GM21390 (cell line): ENCODE results near the gene NOS1AP.
"Not testable (repeated sequence)": the region's sequence is repeated elsewhere in the genome, so short reads cannot be mapped to it uniquely, and the experiment has no call there.

Source experiments
- ATAC-seq: cut with Tn5 transposase; IDR thresholded peaks from one replicate; pipeline ENCODE4 v1.9.1; 2021; ENCODE audit not compliant: unreplicated experiment

NOS1AP gene

DNA sequence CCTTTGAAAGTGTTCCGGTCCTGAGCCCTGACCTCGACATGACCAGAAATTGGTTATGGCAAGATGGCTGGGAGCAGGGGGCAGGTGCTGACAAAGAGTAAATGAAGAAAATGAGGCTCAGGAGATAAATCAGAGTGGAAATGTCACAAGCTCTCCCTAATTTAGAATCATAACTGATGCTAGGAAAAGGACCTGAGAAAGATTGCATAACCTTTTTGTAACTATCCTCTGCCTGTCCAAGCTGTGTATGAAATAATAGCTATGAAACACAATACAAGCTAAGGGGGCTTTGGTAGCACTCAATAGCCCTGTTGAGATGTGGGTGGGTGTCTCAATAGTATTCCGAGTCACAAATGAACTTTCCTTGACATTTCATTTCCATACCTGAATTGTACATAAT, 12.9 kb upstream of the NOS1AP start:
- no peak for ATAC-seq

DNA sequence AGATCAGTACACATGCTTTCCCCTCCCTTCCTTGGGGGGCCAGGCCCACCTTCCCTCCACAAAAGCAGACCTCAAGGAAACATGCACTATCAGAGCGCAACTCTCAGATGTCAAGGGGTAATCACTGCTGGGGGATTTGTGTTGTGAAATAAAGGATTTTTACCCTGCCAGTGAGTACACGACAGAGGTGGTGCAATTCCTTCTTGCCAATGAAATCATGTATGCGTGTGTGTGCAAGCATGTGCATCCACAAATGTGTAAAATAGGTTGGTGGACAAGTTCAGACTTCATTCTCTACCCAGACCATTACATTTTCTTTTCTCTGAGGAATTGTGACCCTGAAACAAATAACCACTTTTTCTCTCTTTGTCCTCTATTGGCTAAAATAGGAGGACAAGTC, 9.8 kb upstream of the NOS1AP start:
- ATAC-seq, result no peak

DNA sequence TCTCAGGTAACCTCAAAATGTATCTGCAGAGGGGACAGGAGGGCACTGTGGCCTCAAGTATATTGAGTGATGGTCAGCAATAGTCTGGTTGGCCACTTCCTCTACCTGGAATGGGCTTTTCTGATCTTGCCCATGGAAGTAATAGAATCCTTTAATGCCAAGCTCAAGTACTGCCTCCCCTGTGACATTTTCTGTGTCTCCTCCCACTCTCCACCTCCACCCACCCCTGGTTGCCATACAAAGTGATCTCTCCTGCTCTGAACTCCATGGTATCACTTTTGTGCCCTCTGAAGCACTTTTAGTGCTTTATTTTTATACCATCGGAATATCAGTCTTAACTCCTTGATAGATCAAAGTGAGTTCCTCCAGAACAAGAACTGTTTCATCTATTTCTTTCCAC, 9.2 kb upstream of the NOS1AP start:
- ATAC-seq, result no peak

DNA sequence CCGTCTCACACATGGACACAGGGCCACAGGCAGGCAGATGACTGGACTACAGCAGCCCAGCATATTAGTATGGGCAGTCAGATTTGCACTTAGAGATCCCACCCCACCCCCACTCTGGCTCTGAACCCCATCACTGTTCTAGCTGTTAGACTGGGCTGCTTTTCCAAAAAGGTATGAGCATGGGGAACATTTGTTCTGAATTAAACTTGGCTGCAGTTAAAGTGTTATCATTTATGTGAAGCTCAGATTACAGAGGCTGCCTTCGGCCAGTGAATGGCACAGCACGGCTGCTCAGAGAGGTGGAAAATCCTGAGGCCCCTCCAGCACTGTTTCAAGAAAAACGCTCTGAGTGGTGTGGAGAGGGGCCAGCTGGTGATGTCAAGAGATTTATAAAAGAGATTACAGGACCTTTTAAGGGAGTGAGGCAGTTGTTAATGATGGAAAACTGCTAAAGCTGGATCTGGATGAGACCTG, 6.9 kb upstream of the NOS1AP start:
- no peak for ATAC-seq

DNA sequence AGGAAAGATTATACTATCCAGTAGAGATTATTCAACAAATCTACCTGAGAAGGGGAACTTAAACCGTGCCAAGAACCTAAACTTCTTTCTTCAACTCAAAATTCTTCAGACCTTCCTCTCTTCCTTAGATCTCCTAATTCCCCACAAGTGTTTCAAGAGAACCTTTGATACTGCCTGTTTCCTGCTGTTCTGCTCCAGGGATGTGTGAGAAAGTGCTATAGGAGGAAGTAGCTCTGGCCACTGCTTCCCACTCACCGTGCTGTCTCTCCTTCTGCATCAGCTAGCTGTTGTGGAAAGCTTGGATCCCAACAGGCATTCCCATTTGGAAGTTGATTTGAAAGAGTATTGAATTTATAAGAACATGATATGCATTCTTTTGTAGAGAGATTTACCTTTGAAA, 4.5 kb upstream of the NOS1AP start:
- no peak for ATAC-seq

DNA sequence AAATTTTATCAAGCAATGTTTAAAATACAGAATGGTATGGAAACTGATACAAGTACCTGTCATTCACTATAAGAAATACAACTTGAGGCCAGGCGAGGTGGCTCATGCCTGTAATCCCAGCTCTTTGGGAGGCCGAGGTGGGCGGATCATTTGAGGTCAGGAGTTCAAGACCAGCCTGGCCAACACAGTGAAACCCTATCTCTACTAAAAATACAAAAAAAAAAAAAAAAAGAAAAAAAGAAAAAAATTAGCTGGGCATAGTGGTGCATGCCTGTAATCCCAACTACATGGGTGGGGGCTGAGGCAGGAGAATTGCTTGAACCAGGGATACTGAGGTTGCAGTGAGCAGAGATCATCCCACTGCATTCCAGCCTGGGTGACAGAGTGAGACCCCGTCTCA, 2.7 kb upstream of the NOS1AP start:
- ATAC-seq, result not testable (repeated sequence)

DNA sequence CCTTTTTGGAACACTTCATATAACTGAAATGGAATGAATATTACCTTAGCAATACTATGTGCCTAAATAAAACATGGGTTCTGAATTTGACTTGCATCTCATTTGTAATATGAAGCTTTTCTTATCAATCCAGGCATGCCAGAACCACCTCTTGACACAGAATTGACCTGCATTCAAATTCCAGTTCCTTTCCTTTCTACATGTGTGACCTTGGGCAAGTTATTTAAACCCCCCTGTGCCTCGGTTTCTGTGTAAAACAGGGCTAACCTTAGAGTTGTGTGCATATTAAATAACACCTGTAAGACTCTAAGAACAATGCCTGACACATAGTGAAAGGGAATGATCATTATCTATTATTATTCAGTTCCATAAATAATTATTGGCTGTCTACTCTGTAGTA, 2.0 kb upstream of the NOS1AP start:
- no peak for ATAC-seq

DNA sequence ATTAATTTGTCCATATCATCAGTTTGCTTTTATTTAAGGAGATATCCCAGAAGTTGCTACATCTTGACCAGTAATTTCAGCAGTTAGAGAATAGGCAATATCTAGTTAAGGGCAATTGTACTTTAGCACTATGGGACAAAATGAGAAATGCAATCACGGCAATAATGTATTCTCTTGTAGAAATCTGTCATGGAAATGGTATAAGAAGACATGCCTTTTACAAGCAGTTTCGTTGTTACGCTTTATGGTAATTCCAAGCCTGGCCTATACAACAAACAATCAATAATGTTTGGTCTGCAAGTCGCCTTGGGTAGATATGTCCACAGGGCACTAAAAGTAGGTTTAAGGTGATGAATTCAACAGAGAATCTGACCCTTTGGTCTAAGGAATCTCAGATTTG, 1.2 kb upstream of the NOS1AP start:
- ATAC-seq, result no peak

DNA sequence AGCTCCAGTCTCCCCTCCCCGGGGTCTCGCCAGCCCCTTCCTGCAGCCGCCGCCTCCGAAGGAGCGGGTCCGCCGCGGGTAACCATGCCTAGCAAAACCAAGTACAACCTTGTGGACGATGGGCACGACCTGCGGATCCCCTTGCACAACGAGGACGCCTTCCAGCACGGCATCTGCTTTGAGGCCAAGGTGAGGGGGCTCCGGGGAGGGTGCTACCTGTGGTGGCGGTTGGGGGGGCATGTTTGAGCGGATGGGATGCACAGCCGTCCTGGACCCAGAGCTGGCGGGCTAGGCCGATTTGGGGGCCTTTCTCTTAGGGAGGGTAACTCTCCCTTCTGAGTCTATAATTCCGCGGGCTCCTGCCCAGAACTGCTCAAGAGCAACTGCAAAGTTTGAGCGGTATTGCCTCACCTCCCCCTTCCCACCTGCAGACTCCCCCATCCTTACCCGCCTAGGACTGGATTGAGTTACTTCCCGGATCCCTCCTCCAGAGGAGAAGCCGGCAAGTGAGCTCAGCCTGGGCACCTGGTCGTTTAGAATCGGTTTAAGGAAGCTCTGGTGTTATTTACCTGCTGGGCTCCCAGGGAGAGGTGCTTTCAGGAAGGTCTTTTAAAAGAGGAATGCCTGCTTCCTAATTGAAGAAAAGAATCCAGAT, 730 bp downstream of the NOS1AP start:
- ATAC-seq, result no peak

DNA sequence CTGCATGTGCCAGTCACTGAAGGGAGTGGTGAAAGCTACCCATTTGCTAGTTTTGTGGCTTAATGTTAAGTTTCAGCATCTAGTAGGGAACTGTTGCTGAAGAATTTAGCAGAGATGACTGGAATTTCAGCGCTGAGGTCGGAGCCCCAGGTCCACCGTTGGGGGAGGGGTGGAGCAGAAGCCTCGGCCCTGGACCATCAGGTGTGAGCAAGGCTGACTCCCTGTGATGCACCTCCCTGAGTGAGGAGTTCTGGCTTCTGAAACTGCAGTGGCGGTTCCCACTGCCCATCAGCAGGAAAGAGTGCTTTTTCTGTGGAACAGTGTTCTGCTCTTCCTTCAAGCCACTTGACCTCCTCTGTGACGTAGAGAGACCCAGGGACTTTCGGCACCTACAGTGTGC, 1.3 kb downstream of the NOS1AP start:
- ATAC-seq, result no peak

DNA sequence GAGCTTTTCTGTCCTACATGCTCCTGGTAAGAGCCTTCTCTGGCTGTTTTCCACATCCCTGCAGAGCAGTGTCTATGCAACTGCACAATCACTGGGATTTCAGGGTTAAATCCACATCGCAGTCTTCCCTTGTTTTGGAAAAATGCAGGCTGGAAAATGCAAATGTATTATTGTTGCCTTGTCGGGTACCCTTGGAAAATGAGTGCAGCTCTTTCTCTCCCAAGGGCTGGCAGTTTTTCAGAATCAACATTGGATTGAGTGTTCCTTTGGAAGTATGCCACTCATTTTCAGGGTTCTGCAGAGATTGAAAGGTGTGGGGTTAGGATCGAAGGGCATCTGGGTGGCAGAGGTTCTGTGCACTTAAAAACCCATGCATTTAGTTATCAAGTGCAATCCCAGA, 3.2 kb downstream of the NOS1AP start:
- ATAC-seq, result no peak

DNA sequence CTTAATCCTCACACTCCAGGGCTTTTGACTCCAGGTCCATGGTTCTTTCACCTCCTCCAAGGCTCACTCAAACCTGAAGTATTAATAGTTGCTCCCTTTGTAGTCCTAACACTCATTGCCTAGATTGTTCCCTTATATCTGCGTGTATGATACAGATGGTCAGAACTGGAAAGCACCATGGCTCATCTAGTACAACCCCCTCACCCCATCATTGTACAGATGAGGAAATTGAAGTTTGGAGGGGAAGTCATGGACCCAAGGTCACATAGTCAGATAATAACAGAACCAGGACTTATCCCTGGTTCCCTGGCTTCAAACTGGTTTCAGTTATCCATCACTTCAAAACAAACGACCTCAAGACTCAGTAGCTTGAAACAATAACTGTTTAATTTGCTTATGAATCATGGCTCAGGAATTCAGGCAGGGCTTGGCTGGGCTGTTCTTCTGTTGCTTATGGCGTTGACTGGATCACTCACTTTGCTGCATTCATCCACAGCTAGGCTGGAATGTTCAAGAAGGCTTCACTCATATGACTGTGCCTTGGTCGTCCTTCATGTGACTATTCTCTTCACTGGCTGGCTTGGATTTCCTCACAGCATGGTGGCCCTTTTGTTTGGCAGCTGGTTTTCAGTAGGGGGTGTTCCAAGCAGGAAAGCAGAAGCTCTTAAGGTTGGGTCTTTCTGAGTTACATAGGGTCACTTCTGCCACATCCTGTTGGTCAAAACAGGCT, 5.0 kb downstream of the NOS1AP start:
- ATAC-seq, result no peak

DNA sequence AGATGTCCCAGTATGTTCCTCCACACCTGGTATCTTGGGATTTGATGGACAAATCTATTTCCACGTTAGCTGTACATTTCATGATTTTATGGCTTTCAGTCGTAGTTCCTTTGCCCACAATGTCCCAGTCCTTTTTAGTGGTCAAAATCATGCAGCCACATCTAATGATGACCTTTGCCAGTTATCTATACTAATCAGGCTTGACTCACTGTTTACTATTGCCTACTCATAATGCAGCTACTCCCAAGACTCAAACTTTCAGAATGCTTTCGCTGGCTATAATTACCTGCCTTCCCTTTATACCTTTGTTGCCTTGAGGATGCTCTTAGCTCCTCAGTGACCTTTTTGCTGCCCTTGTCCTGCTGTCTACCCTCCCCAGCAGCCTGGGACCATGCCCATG, 6.4 kb downstream of the NOS1AP start:
- ATAC-seq, result no peak

DNA sequence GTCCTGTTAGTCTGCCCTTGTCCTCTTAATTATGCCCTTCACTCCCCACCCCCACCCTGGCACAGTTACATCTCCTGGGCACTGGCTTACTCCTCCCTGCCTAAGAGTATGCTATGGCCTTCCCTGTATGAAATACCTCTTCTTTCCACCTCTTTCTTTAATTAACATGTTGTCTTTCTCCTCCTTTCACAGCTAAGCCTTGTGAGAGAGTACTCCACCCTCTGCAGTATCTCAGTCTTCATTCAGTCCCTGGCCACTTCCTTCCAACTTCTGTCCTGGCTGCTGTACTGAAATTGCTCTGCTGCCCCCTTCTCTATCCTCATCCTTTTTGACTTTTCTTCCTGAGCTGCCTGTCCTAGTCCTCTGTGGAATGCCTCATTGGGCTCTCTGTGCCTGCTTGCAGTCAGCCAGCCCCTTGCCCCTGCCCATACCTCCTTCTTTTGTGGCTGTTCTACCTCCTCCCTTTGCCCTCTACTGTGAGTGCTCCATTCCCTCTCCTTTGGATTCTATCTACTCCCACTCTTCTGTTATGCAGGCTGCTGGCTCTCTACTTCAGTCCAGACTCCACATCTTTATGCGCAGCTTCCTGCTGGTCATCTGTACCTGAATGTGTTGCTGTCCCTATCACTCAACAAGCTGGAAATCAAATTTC, 8.3 kb downstream of the NOS1AP start:
- ATAC-seq, result no peak

DNA sequence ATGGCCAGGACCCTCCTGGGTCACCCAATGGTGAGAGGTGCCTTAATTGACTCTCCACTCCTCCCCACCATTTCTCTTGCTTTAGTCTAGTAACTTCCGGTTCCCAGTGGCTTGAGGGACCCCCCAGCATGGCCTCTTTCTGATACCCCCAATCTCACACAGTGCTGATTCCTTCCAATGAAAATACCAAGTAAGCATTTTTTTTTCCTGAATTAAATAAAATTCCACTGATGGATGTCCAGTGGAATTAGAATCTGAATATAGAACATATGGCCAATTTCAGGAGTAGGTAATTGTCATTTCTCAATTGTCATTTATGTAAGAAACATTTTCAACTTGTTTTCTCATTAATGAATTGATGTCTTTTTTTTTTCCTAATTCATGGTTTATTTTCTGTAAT, 9.5 kb downstream of the NOS1AP start:
- no peak for ATAC-seq

DNA sequence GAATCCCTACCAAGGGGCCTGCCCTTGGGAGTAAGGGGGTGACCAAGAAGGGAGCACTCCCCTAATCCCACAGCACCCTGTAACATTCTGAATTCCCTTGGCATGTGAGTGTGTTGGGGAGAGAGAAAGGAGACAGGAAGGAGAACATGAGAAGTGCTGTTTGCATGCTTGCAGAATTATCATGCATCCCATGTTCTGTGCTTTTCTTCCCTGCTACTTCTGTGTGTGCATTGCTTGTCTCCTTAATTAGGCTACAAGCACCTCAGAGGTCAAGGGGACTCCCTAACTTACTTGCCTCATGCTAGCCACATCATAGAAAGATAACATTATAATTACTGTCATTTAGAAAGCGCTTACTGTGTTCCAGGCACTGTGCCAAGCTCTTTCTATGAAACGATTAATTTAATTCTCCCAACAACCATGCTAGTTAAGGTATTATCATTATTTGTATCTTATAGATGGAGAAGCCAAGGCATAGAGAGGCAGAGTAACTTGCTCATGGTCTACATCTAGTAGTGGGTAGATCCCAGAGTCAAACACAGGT, 11.1 kb downstream of the NOS1AP start:
- ATAC-seq, result no peak

DNA sequence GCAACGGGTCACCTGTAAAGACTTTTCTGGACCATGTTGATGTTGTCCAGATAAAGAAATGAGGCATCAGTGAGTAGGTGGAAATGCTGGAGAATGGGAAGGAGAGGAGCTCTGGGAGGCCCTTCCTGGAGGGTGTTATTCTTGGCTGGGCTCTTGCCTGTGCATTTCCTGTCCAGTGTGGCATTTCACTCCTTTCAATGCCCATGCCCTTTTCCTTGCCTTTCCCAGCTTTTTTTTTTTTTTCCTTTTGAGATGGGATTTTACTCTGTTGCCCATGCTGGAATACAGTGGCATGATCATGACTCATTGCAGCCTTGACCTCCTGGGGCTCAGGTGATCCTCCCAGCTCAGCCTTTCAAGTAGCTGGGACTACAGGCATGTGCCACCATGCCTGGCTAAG, 11.8 kb downstream of the NOS1AP start:
- ATAC-seq, result no peak

DNA sequence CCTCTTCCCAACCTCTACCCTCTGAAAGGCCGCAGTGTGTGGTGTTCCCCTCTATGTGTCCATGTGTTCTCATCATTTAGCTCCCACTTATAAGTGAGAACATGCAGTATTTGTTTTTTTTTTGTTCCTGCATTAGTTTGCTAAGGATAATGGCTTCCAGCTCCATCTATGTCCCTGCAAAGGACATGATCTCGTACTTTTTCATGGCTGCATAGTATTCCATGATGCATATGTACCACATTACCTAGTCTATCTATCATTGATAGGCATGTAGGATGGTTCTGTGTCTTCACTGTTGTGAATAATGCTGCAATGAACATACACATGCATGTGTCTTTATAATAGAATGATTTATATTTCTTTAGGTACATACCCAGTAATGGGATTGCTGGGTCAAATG, 12.6 kb downstream of the NOS1AP start:
- not testable (repeated sequence) for ATAC-seq

DNA sequence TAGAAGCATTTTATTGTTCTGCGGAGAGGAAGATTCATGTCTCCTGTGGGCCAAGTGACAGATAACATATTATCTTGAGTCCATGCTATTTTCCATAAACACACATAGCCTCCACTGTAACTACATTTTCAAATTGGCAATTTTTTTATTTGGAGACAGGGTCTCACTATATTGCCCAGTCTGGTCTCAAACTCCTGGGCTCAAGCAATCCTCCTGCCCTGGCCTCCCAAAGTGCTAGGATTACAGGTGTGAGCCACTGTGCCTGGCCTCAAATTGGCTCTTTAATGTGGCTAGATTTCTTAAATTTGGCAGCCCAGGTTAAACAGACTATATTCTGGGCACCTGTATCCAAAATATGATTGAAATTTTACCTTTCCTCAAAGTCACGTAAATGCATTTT, 13.8 kb downstream of the NOS1AP start:
- ATAC-seq, result no peak

DNA sequence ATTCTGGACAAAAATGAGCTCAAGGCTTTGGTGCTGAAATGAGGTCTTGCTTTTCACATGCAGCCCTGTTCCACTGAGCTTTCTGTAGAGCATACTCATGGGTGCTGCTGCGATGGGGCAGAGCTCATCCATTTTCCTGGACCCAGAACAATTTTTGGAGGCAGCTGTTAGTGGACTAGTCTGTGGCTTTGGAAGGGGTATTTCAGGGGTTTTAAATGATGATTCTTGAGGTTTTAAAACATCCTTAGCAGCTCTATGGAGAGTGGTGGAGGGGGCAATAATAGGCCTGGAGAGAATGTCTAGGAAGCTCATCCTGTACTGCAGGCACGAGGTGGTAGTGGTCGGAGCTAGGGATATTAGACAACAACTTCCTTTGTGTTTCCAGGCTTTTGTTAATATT, 16.5 kb downstream of the NOS1AP start:
- no peak for ATAC-seq

DNA sequence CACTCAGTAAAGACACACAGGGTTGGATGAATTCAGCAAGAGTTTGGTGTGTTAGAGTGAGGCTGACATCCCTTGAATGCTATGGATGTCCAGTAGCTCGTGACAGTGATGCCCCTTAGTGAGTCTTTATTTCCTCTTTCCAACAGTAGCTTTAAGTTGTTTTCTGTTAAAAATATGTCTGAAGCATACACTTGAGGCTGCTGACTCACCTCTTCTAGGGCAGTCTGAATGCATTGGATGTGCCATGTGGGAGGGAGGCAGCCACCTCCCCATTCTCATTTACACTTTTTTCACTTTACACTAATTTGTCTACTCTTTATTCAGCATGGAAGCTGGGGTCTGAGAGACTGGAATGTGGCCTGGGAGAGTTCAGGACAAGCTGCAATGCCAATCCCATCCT, 17.6 kb downstream of the NOS1AP start:
- ATAC-seq, result no peak

DNA sequence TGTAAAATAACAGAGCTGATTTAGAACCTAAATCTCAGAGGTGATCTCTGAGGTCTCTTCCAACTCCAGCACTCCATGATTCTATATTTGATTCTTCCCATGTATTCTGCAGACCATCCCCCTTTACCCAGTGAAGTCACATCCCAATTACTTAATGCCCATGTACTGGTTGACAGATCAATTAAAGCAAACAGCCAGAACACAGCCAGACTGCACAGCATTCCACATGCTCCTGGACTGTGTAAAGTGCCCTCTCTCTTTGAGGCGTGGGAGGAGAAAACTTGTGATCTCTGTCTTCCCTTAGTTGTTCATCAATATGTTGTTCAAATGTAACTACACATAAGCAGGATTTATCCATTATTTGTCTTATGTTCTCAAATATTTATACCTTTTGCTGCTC, 18.1 kb downstream of the NOS1AP start:
- ATAC-seq, result no peak
